Mesenchymal stem cell (in vitro differentiated cells and primary cell): ENCODE data around the gene SLC34A2.
"Not testable (repeated sequence)": the region's sequence is repeated elsewhere in the genome, so short reads cannot be mapped to it uniquely, and the experiment has no call there.

Experiments used
- DNase-seq: peaks from one replicate; pipeline ENCODE4 v3.0.0-alpha.2; 2013
- H2AFZ ChIP-seq: one replicate; pipeline ENCODE4 v1.6.1; 2013; ENCODE audit warnings: low read depth, mild to moderate bottlenecking, control low read depth, inconsistent platforms, low read length, moderate library complexity
- H2AK5ac ChIP-seq: 2 replicates; pipeline ENCODE4 v1.6.1; 2013; ENCODE audit warnings: low read length, moderate library complexity, mild to moderate bottlenecking, inconsistent platforms; ENCODE audit not compliant: severe bottlenecking
- H2BK120ac ChIP-seq: one replicate; pipeline ENCODE4 v1.6.1; 2013; ENCODE audit warnings: low read depth, mild to moderate bottlenecking, inconsistent platforms, low read length, moderate library complexity
- H2BK12ac ChIP-seq, 2 experiments: one replicate each; pipeline ENCODE4 v1.6.1; 2013; ENCODE audit warnings: inconsistent platforms in 2 of 2, low read length in 2 of 2, mild to moderate bottlenecking in 2 of 2, moderate library complexity in 2 of 2, control low read depth in 1 of 2
- H2BK15ac ChIP-seq: one replicate; pipeline ENCODE4 v1.6.1; 2013; ENCODE audit warnings: mild to moderate bottlenecking, low read depth, inconsistent platforms; ENCODE audit not compliant: poor library complexity, severe bottlenecking
- H2BK5ac ChIP-seq: 2 replicates; pipeline ENCODE4 v1.6.1; 2013; ENCODE audit warnings: low read depth, mild to moderate bottlenecking, low read length, control low read depth, inconsistent platforms; ENCODE audit not compliant: poor library complexity, severe bottlenecking
- H3K14ac ChIP-seq, 2 experiments: one replicate each; pipeline ENCODE4 v1.6.1; 2013; ENCODE audit warnings: inconsistent platforms in 2 of 2, low read length in 2 of 2, control low read depth in 1 of 2, mild to moderate bottlenecking in 1 of 2, moderate library complexity in 1 of 2
- H3K18ac ChIP-seq, 2 experiments: one replicate each; pipeline ENCODE4 v1.6.1; 2013; ENCODE audit warnings: inconsistent platforms in 2 of 2, low read length in 2 of 2, control low read depth in 1 of 2, low read depth in 1 of 2, mild to moderate bottlenecking in 1 of 2
- H3K23ac ChIP-seq, 2 experiments: one replicate each; pipeline ENCODE4 v1.6.1; 2013; ENCODE audit warnings: inconsistent platforms in 2 of 2, low read length in 2 of 2, mild to moderate bottlenecking in 2 of 2, moderate library complexity in 2 of 2, control low read depth in 1 of 2
- H3K27ac ChIP-seq: 2 replicates; pipeline ENCODE4 v1.5.1; 2013; ENCODE audit warnings: mild to moderate bottlenecking, moderate library complexity, low read length, control low read depth, inconsistent platforms; ENCODE audit not compliant: poor library complexity, severe bottlenecking
- H3K27me3 ChIP-seq, 2 experiments: 2 replicates each; pipeline versions ENCODE4 v1.6.1 to v1.7.0; 2013; ENCODE audit warnings: low read length in 2 of 2, mild to moderate bottlenecking in 2 of 2, moderate library complexity in 2 of 2, control low read depth in 1 of 2, inconsistent platforms in 1 of 2; ENCODE audit not compliant: control insufficient read depth in 1 of 2, insufficient read depth in 1 of 2
- H3K36me3 ChIP-seq, 2 experiments: 2 replicates each; pipeline versions ENCODE4 v1.6.1 to v1.7.0; 2013; ENCODE audit warnings: low read length in 2 of 2, control low read depth in 1 of 2, inconsistent platforms in 1 of 2, low read depth in 1 of 2, mild to moderate bottlenecking in 1 of 2; ENCODE audit not compliant: insufficient read depth in 2 of 2, control insufficient read depth in 1 of 2
- H3K4ac ChIP-seq, 2 experiments: one replicate each; pipeline ENCODE4 v1.6.1; 2013; ENCODE audit warnings: inconsistent platforms in 2 of 2, low read length in 2 of 2, mild to moderate bottlenecking in 2 of 2, moderate library complexity in 2 of 2, control low read depth in 1 of 2, low read depth in 1 of 2
- H3K4me1 ChIP-seq: 2 replicates; pipeline ENCODE4 v1.6.1; 2013; ENCODE audit warnings: low read depth, low read length, control low read depth; ENCODE audit not compliant: control insufficient read depth, insufficient read depth
- H3K4me2 ChIP-seq: 2 replicates; pipeline ENCODE4 v1.6.1; 2013; ENCODE audit warnings: low read length, mild to moderate bottlenecking, inconsistent platforms; ENCODE audit not compliant: poor library complexity, severe bottlenecking
- H3K4me3 ChIP-seq, 2 experiments: 2 replicates each; pipeline versions ENCODE4 v1.5.1 to v1.7.0; 2013; ENCODE audit warnings: low read length in 2 of 2, mild to moderate bottlenecking in 2 of 2, control low read depth in 1 of 2, low read depth in 1 of 2; ENCODE audit not compliant: insufficient read depth in 1 of 2
- H3K79me1 ChIP-seq: replicated peaks from 2 replicates; pipeline ENCODE4 v1.6.1; 2013; ENCODE audit warnings: mild to moderate bottlenecking, control low read depth, low read length, inconsistent platforms; ENCODE audit not compliant: poor library complexity, severe bottlenecking
- H3K9ac ChIP-seq: 2 replicates; pipeline ENCODE4 v1.7.0; 2013; ENCODE audit warnings: mild to moderate bottlenecking, low read length, moderate library complexity
- H3K9me3 ChIP-seq: 2 replicates; pipeline ENCODE4 v1.7.0; 2013; ENCODE audit warnings: mild to moderate bottlenecking, low read length; ENCODE audit not compliant: control insufficient read depth
- H4K8ac ChIP-seq: one replicate; pipeline ENCODE4 v1.6.1; 2013; ENCODE audit warnings: inconsistent platforms, mild to moderate bottlenecking, low read length, moderate library complexity
- H4K91ac ChIP-seq: one replicate; pipeline ENCODE4 v1.6.1; 2013; ENCODE audit warnings: mild to moderate bottlenecking, low read length, inconsistent platforms
- WGBS: methylation state at CpG from one replicate; pipeline ENCODE4 v1.1.7; 2013; ENCODE audit warnings: mixed read lengths; 5-methylcytosine and 5-hydroxymethylcytosine counted together

The SLC34A2 gene

DNA sequence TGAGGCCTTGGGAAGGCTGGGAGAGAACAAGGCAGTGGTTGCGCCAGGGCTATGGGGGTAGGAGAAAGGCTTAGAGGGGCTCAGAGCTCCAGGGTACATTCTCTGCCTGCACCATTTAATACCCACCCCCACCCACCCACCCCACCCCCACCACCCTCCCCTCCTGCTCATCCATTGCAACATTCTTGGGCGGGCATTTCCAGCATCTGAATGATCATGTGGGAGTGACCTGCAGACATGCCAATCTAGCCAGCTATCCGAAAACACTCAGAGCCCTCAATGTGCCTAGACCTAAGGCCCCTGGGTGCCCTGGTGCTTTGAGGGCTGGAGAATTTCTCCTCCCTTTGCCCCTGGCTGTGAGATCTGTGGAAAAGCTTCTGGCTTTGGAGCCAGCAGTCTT, 3.1 kb downstream of the SLC34A2 start:
- H3K27me3 ChIP-seq = peaks cover 61 to 77% of the 10 kb centered on the region in 2 experiments
- no peak overlapping the region for H3K4me2 ChIP-seq
- H2BK15ac ChIP-seq = no peak overlapping the region
- no peak overlapping the region for H4K8ac ChIP-seq
- no peaks in the 10 kb centered on the region for H3K36me3 ChIP-seq
- no peak overlapping the region for H2AFZ ChIP-seq
- H3K4me1 ChIP-seq = peaks cover 16% of the 10 kb centered on the region
- no peak overlapping the region for H3K4me3 ChIP-seq
- no peaks in the 10 kb centered on the region for H3K79me1 ChIP-seq
- H2BK5ac ChIP-seq = no peak overlapping the region
- H2BK120ac ChIP-seq = no peak overlapping the region
- no peak overlapping the region for H3K4ac ChIP-seq
- no peak overlapping the region for H3K14ac ChIP-seq
- no peak overlapping the region for H3K23ac ChIP-seq
- DNase-seq = no peak
- no peak overlapping the region for H3K27ac ChIP-seq
- 98% methylated on average over 2 of the region's 3 CpGs for WGBS
- H3K9ac ChIP-seq = no peak overlapping the region
- H4K91ac ChIP-seq = no peak overlapping the region
- no peaks in the 10 kb centered on the region for H3K9me3 ChIP-seq
- no peak overlapping the region for H2BK12ac ChIP-seq
- H3K18ac ChIP-seq = no peak overlapping the region
- no peak overlapping the region for H2AK5ac ChIP-seq

DNA sequence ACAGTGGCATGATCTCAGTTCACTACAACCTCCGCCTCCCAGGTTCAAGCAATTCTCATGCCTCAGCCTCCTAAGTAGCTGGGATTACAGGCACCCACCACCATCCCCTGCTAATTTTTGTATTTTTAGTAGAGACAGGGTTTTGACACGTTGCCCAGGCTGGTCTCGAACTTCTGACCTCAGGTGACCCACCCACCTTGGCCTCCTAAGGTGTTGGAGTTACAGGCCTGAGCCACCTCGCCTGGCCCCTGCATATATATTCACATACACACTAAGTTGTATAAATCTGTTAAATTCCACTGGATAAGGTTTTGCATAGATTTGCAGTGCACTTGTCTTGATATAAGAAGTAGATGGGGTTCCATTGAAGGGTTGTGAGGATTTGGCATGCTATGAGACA, 5.8 kb downstream of the SLC34A2 start:
- H3K4me1 ChIP-seq, H3K4me3 ChIP-seq, H2AFZ ChIP-seq, H3K23ac ChIP-seq, H3K4me2 ChIP-seq, H2AK5ac ChIP-seq, H3K9me3 ChIP-seq, H3K36me3 ChIP-seq, H3K18ac ChIP-seq, H2BK120ac ChIP-seq, H2BK15ac ChIP-seq, H3K9ac ChIP-seq, DNase-seq, H3K4ac ChIP-seq, H3K14ac ChIP-seq, H4K91ac ChIP-seq, H2BK5ac ChIP-seq, H3K27ac ChIP-seq, H3K79me1 ChIP-seq, H2BK12ac ChIP-seq, H4K8ac ChIP-seq: not testable (repeated sequence)
- H3K27me3 ChIP-seq = peaks cover 52 to 74% of the 10 kb centered on the region in 2 experiments
- 70% methylated on average over 3 of the region's 4 CpGs for WGBS

DNA sequence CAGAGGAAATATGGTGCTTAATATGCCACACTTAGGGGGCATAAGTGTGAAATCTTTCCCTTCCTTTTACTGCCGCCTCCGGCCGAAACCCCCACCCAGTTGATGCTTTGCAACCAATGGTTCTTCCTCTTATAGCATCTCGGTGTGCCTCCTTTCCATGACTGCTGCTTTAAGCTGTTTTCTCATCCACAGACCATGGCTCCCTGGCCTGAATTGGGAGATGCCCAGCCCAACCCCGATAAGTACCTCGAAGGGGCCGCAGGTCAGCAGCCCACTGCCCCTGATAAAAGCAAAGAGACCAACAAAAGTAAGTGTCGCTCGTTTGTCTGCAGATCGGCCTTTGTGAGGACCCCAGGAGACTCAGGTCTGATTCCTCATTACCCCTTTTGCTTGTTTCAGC, 6.7 kb downstream of the SLC34A2 start:
- Histone ChIP-seq H2BK12ac (no peak overlapping the region), H2AK5ac (no peak overlapping the region), H3K23ac (no peak overlapping the region), H3K79me1 (no peaks in the 10 kb centered on the region), H3K9me3 (no peaks in the 10 kb centered on the region), H3K4ac (no peak overlapping the region), H3K27me3 (peaks cover 44 to 66% of the 10 kb centered on the region in 2 experiments), H3K4me1 (no peaks in the 10 kb centered on the region), H2AFZ (no peak overlapping the region), H2BK5ac (no peak overlapping the region), H3K4me2 (no peak overlapping the region), H3K9ac (no peak overlapping the region), H4K8ac (no peak overlapping the region), H3K4me3 (no peak overlapping the region), H3K18ac (no peak overlapping the region), H2BK120ac (no peak overlapping the region), H3K36me3 (no peaks in the 10 kb centered on the region), H3K27ac (no peak overlapping the region), H3K14ac (no peak overlapping the region), H2BK15ac (no peak overlapping the region), H4K91ac (no peak overlapping the region)
- WGBS = 85% methylated on average over 10 of the region's 10 CpGs
- DNase-seq = no peak

DNA sequence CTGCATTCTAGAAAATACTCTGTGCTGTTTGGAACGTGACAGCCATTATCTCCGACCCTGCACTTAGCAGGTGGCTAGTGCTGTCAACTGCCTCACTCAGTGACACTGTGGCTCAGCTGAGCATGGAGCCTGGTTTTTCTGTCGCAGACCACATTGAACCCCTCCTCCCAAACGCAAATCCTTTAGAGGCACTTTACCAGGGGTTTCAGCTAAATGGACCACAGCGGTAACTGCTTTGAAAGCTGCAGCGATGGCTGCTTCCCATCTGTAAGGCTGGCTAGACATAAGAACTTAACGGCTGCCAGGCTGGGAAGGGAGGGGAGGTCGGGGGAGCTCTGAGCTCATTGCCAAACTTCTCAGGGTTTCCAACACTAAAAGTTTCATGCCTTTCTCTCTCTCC, 8.1 kb downstream of the SLC34A2 start:
- no peaks in the 10 kb centered on the region for H3K36me3 ChIP-seq
- no peaks in the 10 kb centered on the region for H3K9me3 ChIP-seq
- peaks cover 32 to 53% of the 10 kb centered on the region in 2 experiments for H3K27me3 ChIP-seq
- no peak overlapping the region for H2AFZ ChIP-seq
- no peak overlapping the region for H3K4me3 ChIP-seq
- no peak overlapping the region for H2AK5ac ChIP-seq
- WGBS = 72% methylated on average over 6 of the region's 8 CpGs
- H3K23ac ChIP-seq = no peak overlapping the region
- H3K27ac ChIP-seq = no peak overlapping the region
- H3K18ac ChIP-seq = no peak overlapping the region
- no peak overlapping the region for H2BK5ac ChIP-seq
- H2BK12ac ChIP-seq = no peak overlapping the region
- no peak overlapping the region for H2BK120ac ChIP-seq
- no peak overlapping the region for H4K91ac ChIP-seq
- no peak overlapping the region for H4K8ac ChIP-seq
- no peak overlapping the region for H3K4me2 ChIP-seq
- H3K4me1 ChIP-seq = no peaks in the 10 kb centered on the region
- H2BK15ac ChIP-seq = no peak overlapping the region
- no peak overlapping the region for H3K9ac ChIP-seq
- DNase-seq = no peak
- H3K14ac ChIP-seq = no peak overlapping the region
- no peaks in the 10 kb centered on the region for H3K79me1 ChIP-seq
- no peak overlapping the region for H3K4ac ChIP-seq
